Pancreas (tissue), 10 donors: Measurements from ENCODE around the gene KCTD17. TPM values are rescaled to one million over a fixed set of nuclear protein-coding genes. Genes with fewer than 3 reads are reported as not detected.

ENCODE experiments used
- ATAC-seq, 4 donors: fragments of 200-7000 bp; cut with Tn5 transposase; one replicate each; pipeline versions ENCODE4 v1.8.0 to v1.9.1; 2020; ENCODE audit warnings: mild to moderate bottlenecking in 4 of 4, moderate library complexity in 4 of 4
- DNase-seq, 6 donors: peaks; one replicate each; pipeline ENCODE4 v3.0.0-alpha.2; 2020
- FAIRE-seq: peaks from 2 replicates; lab custom pipeline; 2012; peaks lifted over from hg19 to GRCh38; lab: Jason Lieb, UNC
- H3K27ac ChIP-seq, 4 donors: fragments of 200-600 bp; sonication (generic); 1 replicate in 3 of 4; 2 replicates in 1 of 4; pipeline versions ENCODE4 v1.5.0 to v1.8.0; 2020
- H3K27me3 ChIP-seq, 4 donors: fragments of 200-600 bp; one replicate each; pipeline ENCODE4 v1.8.0; 2021
- H3K36me3 ChIP-seq, 3 donors: fragments of 200-600 bp; sonication (generic) in 1 of 3; one replicate each; pipeline versions ENCODE4 v1.5.0 to v1.8.0; 2020 to 2021
- H3K4me1 ChIP-seq, 3 donors: fragments of 200-600 bp; one replicate each; pipeline ENCODE4 v1.8.0; 2021
- H3K4me3 ChIP-seq, 4 donors: fragments of 200-600 bp; sonication (generic) in 2 of 4; one replicate each; pipeline versions ENCODE4 v1.5.0 to v1.8.0; 2020 to 2021
- H3K9me3 ChIP-seq, 4 donors: fragments of 200-600 bp; one replicate each; pipeline ENCODE4 v1.8.0; 2021
- WGBS, 2 donors: extraction: QIAGEN DNeasy Blood & Tissue Kit; methylation state at CpG; one replicate each; pipeline ENCODE4 v1.1.7; 2013; 5-methylcytosine and 5-hydroxymethylcytosine counted together
- intact Hi-C, 3 donors: fragments of 100-400 bp; cut with DNase I; formaldehyde crosslinking; loops; one replicate each; pipeline versions ENCODE4 v1.11.1 to v1.14.2; 2022
- polyA plus RNA-seq, 2 donors: library from polyadenylated mRNA; stranded (reverse); fragments of 200-250 nt; gene quantifications; one replicate each; pipeline ENCODE4 v1.2.3, GENCODE V29; 2013
- total RNA-seq, 6 donors: library from RNA; stranded (reverse); fragmentation: NEBNext Ultra II Directional in 4 of 6; extraction: Animal tissue kit (Norgen Biotek cat#: 25700) in 4 of 6; gene quantifications; one replicate each; pipeline versions ENCODE4 v1.2.1 to v1.2.4, GENCODE V29; 2021 to 2023
- TF ChIP-seq, protein P1 (sequence below), 4 donors: fragments of 200-600 bp; sonication (generic) in 3 of 4; IDR thresholded peaks; one replicate each; pipeline versions ENCODE4 v1.5.0 to v1.8.0; 2021; ENCODE audit warnings: antibody characterized with exemption in 4 of 4
- donor health status: healthy with polysubstance abuse.
- donor health status: DM: no; HTN: no; CAD: no; lungs with moderate emphysema.
- donor health status: DM: no; HTN: no; CAD: no.
- donor health status: control.
- donor health status: control.
- donor health status: Bipolar disorder and iron deficiency.
- donor health status: DM: yes; HTN: yes; CAD: no.
- donor health status: DM: no; HTN: no; CAD: no.
- donor health status: DM: no; HTN: no; CAD: no.
- donor health status: DM: yes; HTN: yes; CAD: no.

Gene KCTD17
- total and polyA plus RNA-seq, 8 donors, result 2.6 to 11.8 (median 4.4) TPM

DNA sequence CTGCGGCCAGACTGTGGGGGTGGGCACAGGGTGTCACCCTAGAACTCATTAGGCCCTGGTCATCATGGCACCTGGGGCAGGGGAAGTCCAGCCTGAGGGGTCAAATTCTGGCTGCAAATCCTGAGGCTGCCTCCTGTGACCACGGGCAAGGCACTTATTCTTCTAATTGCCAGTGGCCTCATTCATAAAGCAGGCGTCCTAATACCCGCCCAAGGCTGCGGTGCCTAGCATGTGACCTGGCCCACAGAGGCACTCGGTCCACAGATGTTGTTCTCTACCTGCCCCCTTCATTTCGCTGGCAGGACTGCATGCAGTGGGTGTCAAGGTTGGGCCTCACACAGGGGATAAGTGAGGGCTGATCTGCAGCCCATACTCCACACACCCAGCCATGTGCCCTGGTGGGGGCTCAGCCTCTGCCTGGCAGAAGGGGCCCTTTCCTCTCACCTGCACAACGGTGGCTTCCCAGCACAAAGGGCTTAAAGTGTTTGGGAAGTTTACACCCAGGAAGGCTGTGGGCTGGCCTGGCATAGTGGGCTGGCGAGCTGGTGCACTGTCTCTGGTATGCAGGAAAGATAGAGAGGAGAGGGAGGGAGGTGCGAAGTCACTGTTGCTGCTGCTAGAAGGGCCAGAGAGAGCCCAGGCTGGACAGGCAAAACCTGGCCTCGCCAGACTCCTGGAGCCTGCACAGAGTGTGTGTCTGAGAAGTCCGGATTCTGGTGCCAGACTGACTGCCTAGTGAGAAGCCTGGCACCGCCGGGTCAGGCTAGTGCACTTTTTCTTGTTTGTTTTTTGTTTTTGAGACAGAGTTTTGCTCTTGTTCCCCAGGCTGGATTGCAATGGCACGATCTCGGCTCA is 28.8 kb upstream of the KCTD17 start:
- TF ChIP-seq, protein P1, sequence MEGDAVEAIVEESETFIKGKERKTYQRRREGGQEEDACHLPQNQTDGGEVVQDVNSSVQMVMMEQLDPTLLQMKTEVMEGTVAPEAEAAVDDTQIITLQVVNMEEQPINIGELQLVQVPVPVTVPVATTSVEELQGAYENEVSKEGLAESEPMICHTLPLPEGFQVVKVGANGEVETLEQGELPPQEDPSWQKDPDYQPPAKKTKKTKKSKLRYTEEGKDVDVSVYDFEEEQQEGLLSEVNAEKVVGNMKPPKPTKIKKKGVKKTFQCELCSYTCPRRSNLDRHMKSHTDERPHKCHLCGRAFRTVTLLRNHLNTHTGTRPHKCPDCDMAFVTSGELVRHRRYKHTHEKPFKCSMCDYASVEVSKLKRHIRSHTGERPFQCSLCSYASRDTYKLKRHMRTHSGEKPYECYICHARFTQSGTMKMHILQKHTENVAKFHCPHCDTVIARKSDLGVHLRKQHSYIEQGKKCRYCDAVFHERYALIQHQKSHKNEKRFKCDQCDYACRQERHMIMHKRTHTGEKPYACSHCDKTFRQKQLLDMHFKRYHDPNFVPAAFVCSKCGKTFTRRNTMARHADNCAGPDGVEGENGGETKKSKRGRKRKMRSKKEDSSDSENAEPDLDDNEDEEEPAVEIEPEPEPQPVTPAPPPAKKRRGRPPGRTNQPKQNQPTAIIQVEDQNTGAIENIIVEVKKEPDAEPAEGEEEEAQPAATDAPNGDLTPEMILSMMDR (IDR thresholded peaks at IDR 0.05), result no peak
- DNase-seq (no peak), FAIRE-seq (no peak), ATAC-seq (no peak)
- no peak overlapping the region for H3K4me3 ChIP-seq
- peak overlapping the region in 1 of 4 donors; percentile 3 for H3K27ac ChIP-seq
- H3K36me3 ChIP-seq, result peaks cover 0 to 14% (median 0%) of the 10 kb centered on the region in 3 donors
- H3K9me3 ChIP-seq, result no peaks in the 10 kb centered on the region
- peaks cover 17 to 42% (median 19%) of the 10 kb centered on the region in 3 donors for H3K4me1 ChIP-seq
- 57 to 62% methylated on average over 16 of the region's 16 CpGs for WGBS, 2 donors
- intact Hi-C loops, result no loop called here
- no peaks in the 10 kb centered on the region for H3K27me3 ChIP-seq

DNA sequence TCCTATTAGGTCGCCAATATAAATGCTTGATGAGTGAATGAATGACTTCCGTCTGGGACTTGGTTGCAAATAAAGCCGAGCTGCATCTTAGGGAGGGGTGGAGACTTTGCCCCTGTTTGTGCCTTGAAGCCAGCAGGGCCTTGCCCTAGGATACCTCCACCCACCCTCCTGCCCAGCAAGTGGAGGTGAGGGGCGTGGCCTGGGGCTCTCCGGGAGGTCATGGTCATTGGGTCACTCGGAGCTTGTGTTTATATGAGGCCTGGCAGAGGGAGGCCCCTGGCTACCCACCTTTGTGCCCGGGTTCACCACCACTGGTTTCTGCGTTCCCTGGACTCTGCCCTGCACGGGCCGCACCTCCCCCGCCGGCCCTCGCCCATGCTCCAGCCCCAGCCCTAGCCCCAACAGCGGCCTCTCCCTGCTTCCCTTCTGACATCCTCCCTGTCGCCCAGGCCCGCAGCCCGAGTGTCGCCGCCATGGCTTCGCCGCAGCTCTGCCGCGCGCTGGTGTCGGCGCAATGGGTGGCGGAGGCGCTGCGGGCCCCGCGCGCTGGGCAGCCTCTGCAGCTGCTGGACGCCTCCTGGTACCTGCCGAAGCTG is 27.7 kb upstream of the KCTD17 start:
- TF ChIP-seq, protein P1 (IDR thresholded peaks at IDR 0.05), result no peak
- H3K4me1 ChIP-seq, result peaks cover 11 to 35% (median 12%) of the 10 kb centered on the region in 3 donors
- no peak overlapping the region for H3K4me3 ChIP-seq
- DNase-seq, result peak in 1 of 6 donors; percentile 34
- no peak for ATAC-seq
- FAIRE-seq, result no peak
- H3K9me3 ChIP-seq, result no peaks in the 10 kb centered on the region
- H3K27ac ChIP-seq, result no peak overlapping the region
- 92 to 94% methylated on average over 30 to 34 of the region's 34 CpGs for WGBS, 2 donors
- no peaks in the 10 kb centered on the region for H3K27me3 ChIP-seq
- intact Hi-C loops, result no loop called here
- peaks cover 0 to 17% (median 0%) of the 10 kb centered on the region in 3 donors for H3K36me3 ChIP-seq

DNA sequence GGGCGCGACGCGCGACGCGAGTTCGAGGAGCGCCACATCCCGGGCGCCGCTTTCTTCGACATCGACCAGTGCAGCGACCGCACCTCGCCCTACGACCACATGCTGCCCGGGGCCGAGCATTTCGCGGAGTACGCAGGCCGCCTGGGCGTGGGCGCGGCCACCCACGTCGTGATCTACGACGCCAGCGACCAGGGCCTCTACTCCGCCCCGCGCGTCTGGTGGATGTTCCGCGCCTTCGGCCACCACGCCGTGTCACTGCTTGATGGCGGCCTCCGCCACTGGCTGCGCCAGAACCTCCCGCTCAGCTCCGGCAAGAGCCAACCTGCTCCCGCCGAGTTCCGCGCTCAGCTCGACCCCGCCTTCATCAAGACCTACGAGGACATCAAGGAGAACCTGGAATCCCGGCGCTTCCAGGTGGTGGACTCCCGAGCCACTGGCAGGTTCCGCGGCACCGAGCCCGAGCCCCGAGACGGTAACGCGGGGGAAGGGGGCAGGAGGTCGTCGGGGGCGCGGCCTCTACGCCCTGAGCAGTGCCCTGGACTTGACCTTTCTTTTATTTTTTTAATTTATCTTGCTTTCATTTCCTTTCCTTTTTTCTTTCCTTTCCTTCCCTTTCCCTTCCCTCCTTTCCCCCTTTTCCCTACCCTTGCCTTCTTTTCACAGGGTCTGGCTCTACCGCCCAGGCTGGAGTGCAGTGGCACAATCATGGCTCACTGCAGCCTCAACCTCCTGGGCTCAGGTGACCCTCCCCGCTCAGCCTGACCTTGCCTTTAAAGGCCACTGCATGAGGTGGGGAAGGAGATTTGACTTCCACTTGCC is 27.0 kb upstream of the KCTD17 start:
- Histone ChIP-seq H3K27me3 (no peaks in the 10 kb centered on the region), H3K9me3 (no peaks in the 10 kb centered on the region), H3K36me3 (peaks cover 0 to 23% (median 4%) of the 10 kb centered on the region in 3 donors), H3K27ac (no peak overlapping the region), H3K4me1 (peaks cover 11 to 35% (median 12%) of the 10 kb centered on the region in 3 donors), H3K4me3 (no peak overlapping the region)
- TF ChIP-seq, protein P1 (IDR thresholded peaks at IDR 0.05), result no peak
- ATAC-seq (no peak), DNase-seq (peak in 1 of 6 donors; percentile 29), FAIRE-seq (no peak)
- WGBS, 2 donors, result 91% methylated on average over 71 of the region's 71 CpGs
- intact Hi-C loops, result no loop called here

DNA sequence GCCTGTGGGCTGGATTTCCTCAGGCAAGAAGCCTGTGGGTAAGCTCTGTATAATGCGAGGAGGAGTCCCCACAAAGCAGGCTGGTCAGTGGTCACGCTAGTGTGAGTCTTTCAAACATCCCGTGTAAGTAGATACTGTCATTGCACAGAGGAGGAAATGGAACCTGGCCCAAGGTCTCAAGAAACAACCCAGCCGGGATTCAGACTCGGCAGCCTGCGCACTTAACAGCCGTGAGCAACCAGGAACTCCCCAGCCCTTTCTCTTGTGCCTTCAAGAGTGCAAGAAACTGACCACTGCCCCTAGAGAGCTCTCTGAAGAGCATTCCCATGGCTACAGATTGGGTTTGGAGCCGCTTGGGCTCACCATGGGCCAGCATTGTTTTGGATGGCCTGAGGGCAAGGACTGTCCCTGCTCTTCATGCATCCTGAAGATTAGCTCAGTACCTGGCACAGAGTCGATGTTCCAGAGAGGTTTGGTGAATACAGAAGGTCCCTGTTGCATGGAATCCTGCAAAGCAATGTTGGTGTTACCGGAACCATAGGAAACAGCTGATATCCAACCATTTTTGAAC is 26.0 kb upstream of the KCTD17 start:
- no peak for FAIRE-seq
- WGBS, 2 donors, result 60 to 81% methylated on average over 10 of the region's 10 CpGs
- Histone ChIP-seq H3K9me3 (no peaks in the 10 kb centered on the region), H3K4me1 (peaks cover 10 to 34% (median 10%) of the 10 kb centered on the region in 3 donors), H3K4me3 (no peak overlapping the region), H3K36me3 (peaks cover 0 to 30% (median 6%) of the 10 kb centered on the region in 3 donors), H3K27ac (peak overlapping the region in 1 of 4 donors; percentile 27), H3K27me3 (no peaks in the 10 kb centered on the region)
- no peak for DNase-seq
- peak in 3 of 4 donors; percentile 18 to 67 (median 30) for ATAC-seq
- TF ChIP-seq, protein P1 (IDR thresholded peaks at IDR 0.05), result no peak
- intact Hi-C loops, result no loop called here
